ENCODE data around the gene SPP1. TPM values are rescaled to one million over a fixed set of nuclear protein-coding genes. Genes with fewer than 3 reads are reported as not detected.

Gene SPP1
- total RNA-seq, 1 donor from 2014 or later: 13.5 TPM

DNA sequence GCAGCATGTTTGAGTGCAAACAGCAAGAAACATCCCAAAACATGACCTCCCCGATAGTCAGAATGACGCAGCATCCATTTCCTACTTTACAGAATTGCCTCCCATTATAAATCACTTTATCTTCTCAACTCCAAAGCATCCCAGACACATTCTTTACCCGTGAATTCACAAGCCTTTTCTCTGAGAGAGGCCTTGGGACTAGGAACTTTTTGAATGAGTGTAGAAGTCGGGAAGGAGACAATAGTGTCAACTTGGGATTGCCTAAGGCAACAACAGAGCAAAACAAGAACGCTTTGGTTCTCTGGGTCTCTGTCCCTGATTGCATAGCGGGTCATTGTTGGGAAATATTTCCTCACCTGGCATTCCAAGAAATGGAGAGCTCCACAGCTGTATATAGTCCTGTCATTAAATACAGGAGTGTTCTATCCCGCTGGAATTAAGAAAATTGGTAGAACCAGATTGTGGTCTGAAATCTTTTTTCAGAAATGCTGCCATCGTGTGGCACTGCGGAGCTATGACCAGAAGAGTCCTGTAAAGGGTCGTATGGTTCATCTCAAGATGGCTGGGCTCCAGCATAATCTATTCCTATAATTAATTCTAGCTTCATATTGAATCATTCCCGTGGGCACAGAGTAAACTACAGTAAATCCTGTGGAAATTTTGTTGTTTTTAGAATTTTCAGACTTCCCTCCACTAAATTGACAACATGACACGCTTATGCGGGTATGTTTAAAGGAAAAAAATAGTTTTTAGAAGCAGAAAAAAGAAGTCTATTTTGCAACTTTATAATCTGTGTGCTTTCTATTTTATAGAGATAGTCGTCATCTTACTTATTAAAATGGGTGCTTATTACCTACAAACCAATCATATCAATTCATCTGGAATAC, 2.0 kb upstream of the SPP1 start:
- Mint-ChIP-seq H3K4me1 (ENCODE audit: low read depth) (peaks cover 14% of the 10 kb centered on the region), H3K36me3 (ENCODE audit: low read depth) (no peaks in the 10 kb centered on the region), H3K9me3 (ENCODE audit: low read depth) (no peaks in the 10 kb centered on the region), H3K27me3 (ENCODE audit: low read depth) (peaks cover 4% of the 10 kb centered on the region), H3K27ac (ENCODE audit: unreplicated experiment) (no peak overlapping the region), H3K4me3 (ENCODE audit: unreplicated experiment) (peak overlapping the region; percentile 15)
- TF ChIP-seq, protein P1, sequence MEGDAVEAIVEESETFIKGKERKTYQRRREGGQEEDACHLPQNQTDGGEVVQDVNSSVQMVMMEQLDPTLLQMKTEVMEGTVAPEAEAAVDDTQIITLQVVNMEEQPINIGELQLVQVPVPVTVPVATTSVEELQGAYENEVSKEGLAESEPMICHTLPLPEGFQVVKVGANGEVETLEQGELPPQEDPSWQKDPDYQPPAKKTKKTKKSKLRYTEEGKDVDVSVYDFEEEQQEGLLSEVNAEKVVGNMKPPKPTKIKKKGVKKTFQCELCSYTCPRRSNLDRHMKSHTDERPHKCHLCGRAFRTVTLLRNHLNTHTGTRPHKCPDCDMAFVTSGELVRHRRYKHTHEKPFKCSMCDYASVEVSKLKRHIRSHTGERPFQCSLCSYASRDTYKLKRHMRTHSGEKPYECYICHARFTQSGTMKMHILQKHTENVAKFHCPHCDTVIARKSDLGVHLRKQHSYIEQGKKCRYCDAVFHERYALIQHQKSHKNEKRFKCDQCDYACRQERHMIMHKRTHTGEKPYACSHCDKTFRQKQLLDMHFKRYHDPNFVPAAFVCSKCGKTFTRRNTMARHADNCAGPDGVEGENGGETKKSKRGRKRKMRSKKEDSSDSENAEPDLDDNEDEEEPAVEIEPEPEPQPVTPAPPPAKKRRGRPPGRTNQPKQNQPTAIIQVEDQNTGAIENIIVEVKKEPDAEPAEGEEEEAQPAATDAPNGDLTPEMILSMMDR (IDR thresholded peaks at IDR 0.05): peak; percentile 99
- DNase-seq (ENCODE audit: low spot score): no peak

DNA sequence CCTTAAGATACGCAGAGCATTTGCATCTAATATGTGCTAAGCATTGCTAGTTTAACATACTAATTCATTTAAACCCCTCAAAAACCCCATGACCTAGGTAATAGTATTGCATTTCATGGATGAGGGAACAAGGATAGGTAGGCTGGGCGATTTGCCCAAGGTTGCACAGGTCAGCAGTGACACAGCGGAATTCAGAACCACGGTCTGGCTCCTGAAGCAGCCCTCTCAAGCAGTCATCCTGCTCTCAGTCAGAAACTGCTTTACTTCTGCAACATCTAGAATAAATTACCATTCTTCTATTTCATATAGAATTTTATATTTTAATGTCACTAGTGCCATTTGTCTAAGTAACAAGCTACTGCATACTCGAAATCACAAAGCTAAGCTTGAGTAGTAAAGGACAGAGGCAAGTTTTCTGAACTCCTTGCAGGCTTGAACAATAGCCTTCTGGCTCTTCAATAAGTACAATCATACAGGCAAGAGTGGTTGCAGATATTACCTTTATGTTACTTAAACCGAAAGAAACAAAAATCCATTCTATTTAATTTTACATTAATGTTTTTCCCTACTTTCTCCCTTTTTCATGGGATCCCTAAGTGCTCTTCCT, 555 bp upstream of the SPP1 start:
- Mint-ChIP-seq H3K4me1 (ENCODE audit: low read depth) (peaks cover 14% of the 10 kb centered on the region), H3K27ac (ENCODE audit: unreplicated experiment) (no peak overlapping the region), H3K27me3 (ENCODE audit: low read depth) (peaks cover 4% of the 10 kb centered on the region), H3K36me3 (ENCODE audit: low read depth) (no peaks in the 10 kb centered on the region), H3K9me3 (ENCODE audit: low read depth) (no peaks in the 10 kb centered on the region), H3K4me3 (ENCODE audit: unreplicated experiment) (no peak overlapping the region)
- DNase-seq (ENCODE audit: low spot score): no peak
- TF ChIP-seq, protein P1 (IDR thresholded peaks at IDR 0.05): peak; percentile 3

DNA sequence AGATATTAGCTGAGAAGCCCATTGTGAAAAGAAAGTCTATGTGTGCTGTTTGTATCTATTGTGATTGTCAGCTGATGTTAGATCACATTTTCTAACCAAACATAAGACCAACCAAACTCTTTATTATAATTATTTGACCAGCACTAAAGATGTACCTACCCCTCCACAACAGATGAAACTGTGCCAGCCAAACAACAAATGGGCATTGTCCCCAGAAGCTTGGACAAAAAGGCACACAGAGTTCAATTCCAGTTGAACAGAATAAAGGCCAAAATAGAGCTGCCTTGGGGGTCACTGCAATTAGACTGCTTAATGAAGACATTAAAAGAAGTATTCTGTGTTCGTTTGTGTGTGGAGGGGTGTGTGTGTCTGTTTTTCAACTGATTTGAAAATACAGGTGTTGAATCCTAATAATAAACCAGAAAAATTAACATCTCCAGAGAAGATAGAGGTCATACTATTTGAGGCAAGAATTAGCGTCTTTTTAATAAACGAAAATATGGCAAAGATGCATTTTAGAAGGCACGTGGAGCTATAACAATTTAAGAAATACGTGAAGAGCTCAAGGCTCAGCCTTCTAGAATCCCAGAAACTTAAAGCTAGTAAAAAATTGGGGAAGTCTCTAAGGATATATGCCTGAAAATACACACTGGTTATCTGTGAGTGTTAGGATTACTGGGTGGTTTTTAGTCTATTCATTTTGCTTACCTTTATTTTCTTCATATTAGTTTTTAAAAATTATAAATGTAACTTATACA, 2.2 kb downstream of the SPP1 start:
- Mint-ChIP-seq H3K4me1 (ENCODE audit: low read depth) (peaks cover 14% of the 10 kb centered on the region), H3K9me3 (ENCODE audit: low read depth) (no peaks in the 10 kb centered on the region), H3K36me3 (ENCODE audit: low read depth) (no peaks in the 10 kb centered on the region), H3K27ac (ENCODE audit: unreplicated experiment) (no peak overlapping the region), H3K27me3 (ENCODE audit: low read depth) (peaks cover 4% of the 10 kb centered on the region), H3K4me3 (ENCODE audit: unreplicated experiment) (no peak overlapping the region)
- no peak for DNase-seq (ENCODE audit: low spot score)
- TF ChIP-seq, protein P1 (IDR thresholded peaks at IDR 0.05): no peak

DNA sequence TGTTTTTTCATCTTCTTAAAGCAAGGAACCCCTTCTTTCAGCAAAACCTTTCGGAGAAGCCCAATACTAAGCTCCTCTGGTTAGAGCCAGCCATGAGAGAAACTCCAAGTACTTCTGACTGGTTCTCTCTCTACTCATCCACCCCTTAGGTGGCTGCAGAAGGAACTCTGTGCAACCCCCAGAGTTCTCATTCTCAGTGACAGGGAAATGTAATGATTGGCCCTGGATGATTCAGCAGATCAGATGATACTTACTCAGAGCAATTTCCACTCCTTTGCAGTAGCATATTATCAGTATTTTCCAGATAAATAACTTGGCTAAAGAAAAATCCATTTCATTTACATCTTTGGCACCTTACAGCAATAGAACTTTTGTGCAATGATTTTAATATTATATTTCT, 3.2 kb downstream of the SPP1 start:
- Mint-ChIP-seq H3K36me3 (ENCODE audit: low read depth) (no peaks in the 10 kb centered on the region), H3K9me3 (ENCODE audit: low read depth) (no peaks in the 10 kb centered on the region), H3K27me3 (ENCODE audit: low read depth) (peaks cover 4% of the 10 kb centered on the region), H3K4me3 (ENCODE audit: unreplicated experiment) (no peak overlapping the region), H3K27ac (ENCODE audit: unreplicated experiment) (no peak overlapping the region), H3K4me1 (ENCODE audit: low read depth) (peaks cover 6% of the 10 kb centered on the region)
- TF ChIP-seq, protein P1 (IDR thresholded peaks at IDR 0.05): no peak
- no peak for DNase-seq (ENCODE audit: low spot score)

DNA sequence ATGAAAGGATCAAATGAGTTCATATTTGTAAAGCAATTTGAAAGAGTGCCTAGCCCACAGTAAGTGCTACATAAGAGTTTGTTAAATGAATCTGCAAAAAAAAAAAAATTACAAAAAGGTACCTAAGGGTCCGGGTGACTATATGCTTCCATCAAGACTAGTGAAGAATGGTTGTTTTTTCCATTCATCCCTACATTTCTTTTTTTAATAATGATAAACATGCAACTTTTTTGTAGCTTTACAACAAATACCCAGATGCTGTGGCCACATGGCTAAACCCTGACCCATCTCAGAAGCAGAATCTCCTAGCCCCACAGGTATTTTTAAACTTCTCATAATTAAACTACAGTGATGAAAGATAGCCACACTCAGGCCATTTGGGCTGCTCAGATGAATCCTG, 4.3 kb downstream of the SPP1 start:
- Mint-ChIP-seq H3K4me1 (ENCODE audit: low read depth) (peaks cover 5% of the 10 kb centered on the region), H3K27me3 (ENCODE audit: low read depth) (peaks cover 4% of the 10 kb centered on the region), H3K9me3 (ENCODE audit: low read depth) (no peaks in the 10 kb centered on the region), H3K4me3 (ENCODE audit: unreplicated experiment) (no peak overlapping the region), H3K27ac (ENCODE audit: unreplicated experiment) (no peak overlapping the region), H3K36me3 (ENCODE audit: low read depth) (no peaks in the 10 kb centered on the region)
- TF ChIP-seq, protein P1 (IDR thresholded peaks at IDR 0.05): no peak
- no peak for DNase-seq (ENCODE audit: low spot score)

Measured in chondrocyte (in vitro differentiated cells).